IMR-90 (cell line): Measurements from ENCODE around the gene EHD4.

ENCODE experiments used
- BHLHE40 ChIP-seq: fragments of 150-350 bp; IDR thresholded peaks from 2 replicates; pipeline ENCODE4 v1.6.1; 2016; ENCODE audit warnings: mild to moderate bottlenecking, low read depth, low read length
- CEBPB ChIP-seq: IDR thresholded peaks from 2 replicates; pipeline ENCODE4 v1.6.1; 2012; ENCODE audit warnings: low read depth, low read length, improper control_type of control experiment
- CHD1 ChIP-seq: IDR thresholded peaks from 2 replicates; pipeline ENCODE4 v1.6.1; 2012; ENCODE audit warnings: low read depth, low read length, improper control_type of control experiment
- MAZ ChIP-seq: IDR thresholded peaks from 2 replicates; pipeline ENCODE4 v1.6.1; 2012; ENCODE audit warnings: low read depth, mild to moderate bottlenecking, low read length, improper control_type of control experiment, moderate library complexity, borderline replicate concordance
- MXI1 ChIP-seq: IDR thresholded peaks from 2 replicates; pipeline ENCODE4 v1.6.1; 2012; ENCODE audit warnings: low read depth, mild to moderate bottlenecking, low read length, moderate library complexity, borderline replicate concordance
- POLR2A ChIP-seq: IDR thresholded peaks from 2 replicates; pipeline ENCODE4 v1.6.1; 2012; ENCODE audit warnings: mild to moderate bottlenecking, low read depth, low read length
- RAD21 ChIP-seq: IDR thresholded peaks from 2 replicates; pipeline ENCODE4 v1.6.1; 2012; ENCODE audit warnings: low read length, improper control_type of control experiment
- RCOR1 ChIP-seq: IDR thresholded peaks from 2 replicates; pipeline ENCODE4 v1.6.1; 2012; ENCODE audit warnings: mild to moderate bottlenecking, low read length, improper control_type of control experiment; ENCODE audit not compliant: insufficient replicate concordance
- TF ChIP-seq, protein P1 (sequence below): conservative IDR thresholded peaks from 2 replicates; pipeline ENCODE4 v1.5.1; 2012; ENCODE audit warnings: mild to moderate bottlenecking, low read depth, low read length, improper control_type of control experiment
- TF ChIP-seq, protein P2 (sequence below): fragments of 150-350 bp; IDR thresholded peaks from 2 replicates; pipeline ENCODE4 v1.6.1; 2017; ENCODE audit warnings: mild to moderate bottlenecking, antibody characterized with exemption, low read length, low read depth
- TF ChIP-seq, protein P3 (sequence below): fragments of 150-350 bp; IDR thresholded peaks from 2 replicates; pipeline ENCODE4 v1.6.1; 2016; ENCODE audit warnings: low read depth, mild to moderate bottlenecking, low read length, moderate library complexity, borderline replicate concordance

DNA sequence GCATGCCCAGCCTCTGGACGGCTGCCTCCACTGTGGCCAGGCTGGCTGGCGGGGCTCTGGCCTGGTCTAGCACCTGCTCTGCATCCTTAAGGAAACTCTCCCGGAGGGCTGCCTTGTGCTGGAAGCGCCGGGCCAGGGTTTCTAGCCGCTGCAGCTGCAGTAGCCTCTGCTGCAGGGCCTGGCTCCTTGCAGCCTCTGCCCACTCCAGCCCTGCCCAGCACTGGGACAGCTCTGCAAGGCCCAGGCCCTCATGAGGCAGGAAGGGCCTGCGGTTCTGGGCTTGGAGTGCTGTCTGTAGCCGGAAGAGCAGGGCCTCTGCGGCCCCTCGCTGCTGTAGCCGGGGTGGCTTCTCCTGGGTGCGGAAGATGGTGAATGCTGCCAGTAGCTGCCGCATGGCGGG is 86.5 kb downstream of the EHD4 start:
- no peak for TF ChIP-seq POLR2A
- TF ChIP-seq, protein P1, sequence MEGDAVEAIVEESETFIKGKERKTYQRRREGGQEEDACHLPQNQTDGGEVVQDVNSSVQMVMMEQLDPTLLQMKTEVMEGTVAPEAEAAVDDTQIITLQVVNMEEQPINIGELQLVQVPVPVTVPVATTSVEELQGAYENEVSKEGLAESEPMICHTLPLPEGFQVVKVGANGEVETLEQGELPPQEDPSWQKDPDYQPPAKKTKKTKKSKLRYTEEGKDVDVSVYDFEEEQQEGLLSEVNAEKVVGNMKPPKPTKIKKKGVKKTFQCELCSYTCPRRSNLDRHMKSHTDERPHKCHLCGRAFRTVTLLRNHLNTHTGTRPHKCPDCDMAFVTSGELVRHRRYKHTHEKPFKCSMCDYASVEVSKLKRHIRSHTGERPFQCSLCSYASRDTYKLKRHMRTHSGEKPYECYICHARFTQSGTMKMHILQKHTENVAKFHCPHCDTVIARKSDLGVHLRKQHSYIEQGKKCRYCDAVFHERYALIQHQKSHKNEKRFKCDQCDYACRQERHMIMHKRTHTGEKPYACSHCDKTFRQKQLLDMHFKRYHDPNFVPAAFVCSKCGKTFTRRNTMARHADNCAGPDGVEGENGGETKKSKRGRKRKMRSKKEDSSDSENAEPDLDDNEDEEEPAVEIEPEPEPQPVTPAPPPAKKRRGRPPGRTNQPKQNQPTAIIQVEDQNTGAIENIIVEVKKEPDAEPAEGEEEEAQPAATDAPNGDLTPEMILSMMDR, result no peak
- TF ChIP-seq, protein P2, sequence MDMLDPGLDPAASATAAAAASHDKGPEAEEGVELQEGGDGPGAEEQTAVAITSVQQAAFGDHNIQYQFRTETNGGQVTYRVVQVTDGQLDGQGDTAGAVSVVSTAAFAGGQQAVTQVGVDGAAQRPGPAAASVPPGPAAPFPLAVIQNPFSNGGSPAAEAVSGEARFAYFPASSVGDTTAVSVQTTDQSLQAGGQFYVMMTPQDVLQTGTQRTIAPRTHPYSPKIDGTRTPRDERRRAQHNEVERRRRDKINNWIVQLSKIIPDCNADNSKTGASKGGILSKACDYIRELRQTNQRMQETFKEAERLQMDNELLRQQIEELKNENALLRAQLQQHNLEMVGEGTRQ, result no peak
- no peak for TF ChIP-seq RAD21
- TF ChIP-seq CEBPB, result no peak
- no peak for TF ChIP-seq MXI1
- no peak for TF ChIP-seq CHD1
- TF ChIP-seq MAZ, result no peak
- no peak for TF ChIP-seq BHLHE40
- TF ChIP-seq, protein P3, sequence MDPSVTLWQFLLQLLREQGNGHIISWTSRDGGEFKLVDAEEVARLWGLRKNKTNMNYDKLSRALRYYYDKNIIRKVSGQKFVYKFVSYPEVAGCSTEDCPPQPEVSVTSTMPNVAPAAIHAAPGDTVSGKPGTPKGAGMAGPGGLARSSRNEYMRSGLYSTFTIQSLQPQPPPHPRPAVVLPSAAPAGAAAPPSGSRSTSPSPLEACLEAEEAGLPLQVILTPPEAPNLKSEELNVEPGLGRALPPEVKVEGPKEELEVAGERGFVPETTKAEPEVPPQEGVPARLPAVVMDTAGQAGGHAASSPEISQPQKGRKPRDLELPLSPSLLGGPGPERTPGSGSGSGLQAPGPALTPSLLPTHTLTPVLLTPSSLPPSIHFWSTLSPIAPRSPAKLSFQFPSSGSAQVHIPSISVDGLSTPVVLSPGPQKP, result no peak
- TF ChIP-seq RCOR1, result no peak
